ENCODE measurements around the gene KRT23.
A peak's percentile ranks its signal among the peaks of the same experiment; 100 is the strongest.

KRT23 gene

GRCh38 chr17:40937384-40937819 lies at the start of gene KRT23:
TSS of gene KRT23 (minus strand) at chr17:40937646. CDS start at chr17:40936603, 1,043 bp downstream.
- no peak for DNase-seq

- DNase-seq, result no peak
Observed at GRCh38 chr17:40986920-40987319, 49.5 kb upstream of the KRT23 start.

GRCh38 chr17:40984226-40984625 lies 46.8 kb upstream of the KRT23 start, which contains the start of gene KRT40:
TSS of gene KRT40 (minus strand) at chr17:40984326. CDS start at chr17:40984273, 53 bp downstream.
- DNase-seq, result no peak

GRCh38 chr17:40981115-40981514 lies 43.7 kb upstream of the KRT23 start:
- DNase-seq, result no peak

- no peak for DNase-seq
Observed at GRCh38 chr17:40980596-40980995, 43.1 kb upstream of the KRT23 start.

- DNase-seq, result no peak
Observed at GRCh38 chr17:40980117-40980516, 42.7 kb upstream of the KRT23 start.

GRCh38 chr17:40978575-40979151 lies 41.2 kb upstream of the KRT23 start:
- no peak for DNase-seq

- no peak for DNase-seq
Observed at GRCh38 chr17:40975516-40975915, 38.1 kb upstream of the KRT23 start.

GRCh38 chr17:40974366-40974765 lies 36.9 kb upstream of the KRT23 start:
- no peak for DNase-seq

GRCh38 chr17:40967582-40967981 lies 30.1 kb upstream of the KRT23 start:
- DNase-seq, result no peak

- no peak for DNase-seq
Observed at GRCh38 chr17:40966848-40967247, 29.4 kb upstream of the KRT23 start, which contains the start of gene KRT39. TSS of gene KRT39 (minus strand) at chr17:40966948. CDS start at chr17:40966856, 92 bp downstream.

GRCh38 chr17:40963838-40964237 lies 26.4 kb upstream of the KRT23 start:
- DNase-seq, result no peak

GRCh38 chr17:40962059-40962561 lies 24.7 kb upstream of the KRT23 start:
- DNase-seq, result no peak

GRCh38 chr17:40961591-40961990 lies 24.1 kb upstream of the KRT23 start:
- DNase-seq, result no peak

- no peak for DNase-seq
Observed at GRCh38 chr17:40960144-40960543, 22.7 kb upstream of the KRT23 start.

GRCh38 chr17:40958086-40958953 lies 20.9 kb upstream of the KRT23 start:
- no peak for DNase-seq

- no peak for DNase-seq
Observed at GRCh38 chr17:40956401-40957254, 19.2 kb upstream of the KRT23 start.

GRCh38 chr17:40953881-40954280 lies 16.4 kb upstream of the KRT23 start:
- peak in 1 of 2 experiments; percentile 30 for DNase-seq

GRCh38 chr17:40952661-40953060 lies 15.2 kb upstream of the KRT23 start:
- no peak for DNase-seq

- DNase-seq, result no peak
Observed at GRCh38 chr17:40952154-40952553, 14.7 kb upstream of the KRT23 start.

GRCh38 chr17:40951011-40951622 lies 13.7 kb upstream of the KRT23 start:
- DNase-seq, result no peak

- DNase-seq, result no peak
Observed at GRCh38 chr17:40950176-40950575, 12.7 kb upstream of the KRT23 start.
